ENCODE data around the gene LTBP4. TPM values are rescaled to one million over a fixed set of nuclear protein-coding genes. Genes with fewer than 3 reads are reported as not detected.

Gene LTBP4
- total RNA-seq, 2 donors from 2014 or later, result 200 to 265 TPM

DNA sequence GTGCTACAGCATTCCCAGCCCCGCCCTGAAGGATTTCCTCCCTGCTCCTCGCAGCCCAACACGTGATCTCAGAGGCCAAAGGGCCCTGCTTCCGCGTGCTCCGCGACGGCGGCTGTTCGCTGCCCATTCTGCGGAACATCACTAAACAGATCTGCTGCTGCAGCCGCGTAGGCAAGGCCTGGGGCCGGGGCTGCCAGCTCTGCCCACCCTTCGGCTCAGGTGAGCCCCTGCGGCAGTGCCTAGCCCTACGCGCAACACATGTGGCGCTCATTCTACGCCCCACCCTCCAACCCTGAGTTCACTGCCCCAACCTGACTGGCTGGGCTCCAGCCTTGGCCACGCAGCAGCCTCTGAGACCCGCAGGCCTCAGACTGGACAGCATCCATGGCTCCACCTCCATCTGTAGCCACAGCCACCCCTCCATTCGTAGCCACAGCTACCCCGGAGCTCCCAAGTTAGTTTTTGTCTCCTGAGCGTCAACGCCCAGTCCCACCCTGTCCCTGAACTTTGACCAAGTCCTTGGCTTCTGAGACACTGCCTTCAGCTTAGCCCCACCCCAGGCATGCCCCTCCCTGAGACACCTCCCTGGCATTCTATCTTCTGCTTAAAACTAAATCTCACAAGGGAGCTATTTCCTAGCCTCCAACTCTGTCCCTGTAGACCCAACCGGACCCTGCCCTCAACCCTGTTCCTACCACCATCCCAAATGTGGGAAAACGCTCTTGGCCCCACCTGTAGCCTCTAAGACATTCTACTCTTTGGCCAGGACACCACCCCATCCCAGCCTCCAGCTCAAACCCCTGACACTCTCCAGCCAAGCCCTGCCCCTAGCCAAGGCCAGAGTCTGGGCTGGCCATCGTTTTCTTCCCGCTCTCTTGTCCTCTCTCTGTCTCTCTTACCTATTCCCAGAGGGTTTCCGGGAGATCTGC is 6.4 kb downstream of the LTBP4 start:
- intact Hi-C loops (cut with DNase I), result loop anchor here in 1 of 2 donors (5.0 kb wide), 1 partner anchor 35 kb away; no protein-coding TSS in a partner anchor
- DNase-seq (ENCODE audit: low spot score), result peak; percentile 83

DNA sequence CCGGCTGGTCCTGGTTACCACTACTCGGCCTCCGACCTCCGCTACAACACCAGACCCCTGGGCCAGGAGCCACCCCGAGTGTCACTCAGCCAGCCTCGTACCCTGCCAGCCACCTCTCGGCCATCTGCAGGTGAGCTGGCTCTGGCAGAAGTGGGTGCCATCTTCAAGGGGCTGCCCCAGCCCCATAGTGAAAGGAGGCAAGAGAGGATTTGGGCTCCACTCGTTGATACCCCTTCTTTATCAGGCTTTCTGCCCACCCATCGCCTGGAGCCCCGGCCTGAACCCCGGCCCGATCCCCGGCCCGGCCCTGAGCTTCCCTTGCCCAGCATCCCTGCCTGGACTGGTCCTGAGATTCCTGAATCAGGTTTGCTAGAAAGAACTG is 7.1 kb downstream of the LTBP4 start:
- DNase-seq (ENCODE audit: low spot score), result peak; percentile 62
- intact Hi-C loops (cut with DNase I), result loop anchor here in 1 of 2 donors (5.0 kb wide), 1 partner anchor 34 kb away; no protein-coding TSS in a partner anchor

DNA sequence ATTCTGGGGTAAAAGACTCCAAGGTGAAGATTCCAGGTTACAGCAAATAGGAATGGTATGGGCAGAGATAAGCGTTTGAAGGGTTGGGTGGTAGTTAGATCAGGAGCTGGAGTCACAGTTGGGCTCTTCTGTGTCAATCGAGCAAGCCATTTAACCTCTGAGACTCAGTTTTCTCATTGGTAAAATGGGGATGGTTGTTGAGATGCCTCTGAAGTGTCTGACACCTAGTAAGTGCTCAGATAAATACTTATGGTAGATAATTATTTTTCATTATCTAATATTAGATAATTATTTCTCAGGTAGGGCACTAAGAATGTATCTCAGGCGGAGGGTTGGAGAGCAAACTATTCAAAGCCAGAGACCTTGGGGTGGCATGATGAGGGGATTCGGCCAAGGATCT is 7.8 kb downstream of the LTBP4 start:
- no peak for DNase-seq (ENCODE audit: low spot score)
- intact Hi-C loops (cut with DNase I), result loop anchor here in 1 of 2 donors (5.0 kb wide), 1 partner anchor 33 kb away; no protein-coding TSS in a partner anchor

DNA sequence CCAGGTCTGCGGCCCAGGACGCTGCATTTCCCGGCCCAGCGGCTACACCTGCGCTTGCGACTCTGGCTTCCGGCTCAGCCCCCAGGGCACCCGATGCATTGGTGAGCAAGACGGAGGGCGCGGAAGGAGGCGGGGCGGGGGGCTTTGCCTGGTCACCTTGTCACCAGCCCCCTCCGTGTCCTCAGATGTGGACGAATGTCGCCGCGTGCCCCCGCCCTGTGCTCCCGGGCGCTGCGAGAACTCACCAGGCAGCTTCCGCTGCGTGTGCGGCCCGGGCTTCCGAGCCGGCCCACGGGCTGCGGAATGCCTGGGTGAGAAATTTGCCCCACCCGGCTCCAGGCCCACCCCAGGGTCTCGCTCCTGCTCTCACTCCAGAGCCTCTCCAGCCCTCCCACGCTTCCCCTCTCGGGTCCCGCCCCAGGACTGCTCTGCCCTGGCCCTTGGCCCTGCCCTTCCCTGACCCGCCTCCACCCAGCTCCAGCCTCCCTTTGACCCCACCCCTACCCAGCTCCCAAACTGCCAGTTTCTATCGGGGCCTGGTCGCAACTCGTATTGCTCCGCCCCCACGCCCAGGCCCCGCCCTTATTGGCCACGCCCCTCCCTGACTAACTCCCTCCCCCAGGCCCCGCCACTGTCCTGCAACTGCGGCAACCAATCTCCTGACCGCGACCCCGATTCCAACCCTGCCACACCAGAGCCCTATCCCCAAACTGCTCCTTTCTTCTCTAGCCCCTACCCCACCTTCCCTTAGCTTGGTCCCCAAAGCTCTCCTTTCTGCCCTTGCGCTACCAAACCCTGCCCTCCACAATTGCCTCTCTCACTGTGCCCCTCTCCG is 8.6 kb downstream of the LTBP4 start:
- peak; percentile 97 for DNase-seq (ENCODE audit: low spot score)
- intact Hi-C loops (cut with DNase I), result loop anchor here in 1 of 2 donors (5.0 kb wide), 1 partner anchor 33 kb away; no protein-coding TSS in a partner anchor

DNA sequence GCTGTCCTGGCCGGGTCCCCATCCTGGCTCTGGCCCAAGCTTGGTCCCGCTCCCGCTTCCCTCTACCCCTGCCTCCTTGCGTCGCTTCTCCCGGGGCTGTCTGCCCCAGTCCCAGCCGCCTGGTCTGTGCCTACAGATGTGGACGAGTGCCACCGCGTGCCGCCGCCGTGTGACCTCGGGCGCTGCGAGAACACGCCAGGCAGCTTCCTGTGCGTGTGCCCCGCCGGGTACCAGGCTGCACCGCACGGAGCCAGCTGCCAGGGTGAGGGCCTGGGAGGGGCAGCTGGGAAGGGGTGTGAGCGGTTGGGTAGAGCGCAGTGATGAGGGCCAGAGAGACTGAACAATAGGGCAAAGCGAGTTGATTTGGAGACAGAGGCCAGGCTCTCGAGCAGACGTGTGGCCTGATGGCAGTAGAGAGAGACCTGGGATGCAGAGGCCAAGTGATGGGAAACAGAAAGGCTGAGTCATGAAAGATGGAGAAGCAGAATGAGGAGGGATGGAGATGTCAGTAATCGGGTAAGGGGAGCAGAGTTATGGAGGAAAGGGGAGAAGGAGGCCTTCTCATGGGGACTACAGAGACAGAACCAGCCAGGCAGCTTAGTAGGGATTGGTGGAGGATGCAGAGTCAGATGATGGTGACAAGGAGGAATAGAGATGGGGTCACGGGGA is 9.4 kb downstream of the LTBP4 start:
- peak; percentile 91 for DNase-seq (ENCODE audit: low spot score)
- intact Hi-C loops (cut with DNase I), result no loop called here

DNA sequence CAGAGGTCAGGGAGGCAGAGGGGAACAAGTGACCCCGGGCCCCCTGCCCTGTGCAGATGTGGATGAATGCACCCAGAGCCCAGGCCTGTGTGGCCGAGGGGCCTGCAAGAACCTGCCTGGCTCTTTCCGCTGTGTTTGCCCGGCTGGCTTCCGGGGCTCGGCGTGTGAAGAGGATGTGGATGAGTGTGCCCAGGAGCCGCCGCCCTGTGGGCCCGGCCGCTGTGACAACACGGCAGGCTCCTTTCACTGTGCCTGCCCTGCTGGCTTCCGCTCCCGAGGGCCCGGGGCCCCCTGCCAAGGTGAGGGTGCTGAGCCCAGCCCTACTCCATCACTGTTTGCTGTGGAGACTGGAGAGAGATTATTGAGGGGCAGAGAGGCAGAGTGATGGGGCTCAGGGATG is 9.9 kb downstream of the LTBP4 start:
- intact Hi-C loops (cut with DNase I), result no loop called here
- peak; percentile 76 for DNase-seq (ENCODE audit: low spot score)

DNA sequence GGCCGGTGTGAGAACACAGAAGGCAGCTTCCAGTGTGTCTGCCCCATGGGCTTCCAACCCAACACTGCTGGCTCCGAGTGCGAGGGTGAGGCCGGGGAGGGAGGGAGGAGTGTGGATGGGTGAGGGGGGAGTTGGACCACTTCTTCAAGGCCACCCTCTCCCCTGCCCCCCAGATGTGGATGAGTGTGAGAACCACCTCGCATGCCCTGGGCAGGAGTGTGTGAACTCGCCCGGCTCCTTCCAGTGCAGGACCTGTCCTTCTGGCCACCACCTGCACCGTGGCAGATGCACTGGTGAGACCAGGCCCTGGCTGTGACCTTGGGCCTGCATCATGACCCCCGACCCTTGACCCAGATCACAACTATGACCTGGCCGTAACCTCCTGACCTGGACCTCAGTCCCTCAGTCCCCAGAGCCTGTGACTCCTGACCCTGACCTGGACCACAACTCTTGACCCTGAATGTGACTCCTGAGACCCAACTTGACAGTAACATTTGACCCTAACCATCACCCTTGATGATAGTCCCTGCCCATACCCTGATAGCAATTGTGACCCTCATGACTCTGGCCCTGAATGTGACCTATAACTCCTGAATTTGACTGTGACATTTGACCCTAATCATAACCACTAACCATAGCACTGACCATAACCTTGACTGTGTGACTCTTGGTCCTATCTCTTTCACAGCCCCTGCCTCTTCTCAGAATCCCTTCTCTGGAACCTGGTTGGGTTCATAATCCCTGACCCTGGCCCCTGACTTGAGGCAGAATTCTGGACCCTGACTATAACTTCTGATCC is 10.9 kb downstream of the LTBP4 start:
- DNase-seq (ENCODE audit: low spot score), result peak; percentile 70
- intact Hi-C loops (cut with DNase I), result no loop called here

DNA sequence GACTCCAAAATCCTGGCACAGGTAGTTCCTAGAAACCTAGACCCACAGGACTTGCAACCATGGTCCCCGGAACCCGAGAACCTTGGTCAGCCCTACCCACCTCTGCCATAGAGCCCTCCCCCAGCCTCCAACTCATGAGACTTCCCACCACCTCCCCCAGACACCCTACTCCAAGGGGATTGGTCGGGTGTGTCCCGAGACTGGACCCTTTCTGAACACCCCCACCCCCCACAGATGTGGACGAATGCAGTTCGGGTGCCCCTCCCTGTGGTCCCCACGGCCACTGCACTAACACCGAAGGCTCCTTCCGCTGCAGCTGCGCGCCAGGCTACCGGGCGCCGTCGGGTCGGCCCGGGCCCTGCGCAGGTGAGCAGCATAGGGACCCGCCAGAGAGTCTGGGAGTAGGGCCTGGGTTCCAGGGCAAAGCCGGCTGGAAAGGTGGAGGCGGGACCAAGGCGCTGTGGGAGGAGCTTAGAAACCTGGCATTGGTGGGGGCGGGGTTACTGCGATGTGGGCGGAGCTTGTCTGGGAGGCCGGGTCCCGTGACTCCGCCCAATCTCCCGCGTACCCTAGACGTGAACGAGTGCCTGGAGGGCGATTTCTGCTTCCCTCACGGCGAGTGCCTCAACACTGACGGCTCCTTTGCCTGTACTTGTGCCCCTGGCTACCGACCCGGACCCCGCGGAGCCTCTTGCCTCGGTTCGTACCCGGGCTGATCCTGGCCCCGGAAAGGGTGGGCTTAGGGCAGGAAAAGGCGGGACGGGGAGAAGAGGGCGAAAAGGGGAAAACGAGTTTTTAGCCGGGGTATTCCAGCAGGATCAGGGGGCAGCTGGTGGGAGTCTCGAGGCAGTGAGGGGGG is 11.9 kb downstream of the LTBP4 start:
- intact Hi-C loops (cut with DNase I), result no loop called here
- DNase-seq (ENCODE audit: low spot score), result peak; percentile 92

DNA sequence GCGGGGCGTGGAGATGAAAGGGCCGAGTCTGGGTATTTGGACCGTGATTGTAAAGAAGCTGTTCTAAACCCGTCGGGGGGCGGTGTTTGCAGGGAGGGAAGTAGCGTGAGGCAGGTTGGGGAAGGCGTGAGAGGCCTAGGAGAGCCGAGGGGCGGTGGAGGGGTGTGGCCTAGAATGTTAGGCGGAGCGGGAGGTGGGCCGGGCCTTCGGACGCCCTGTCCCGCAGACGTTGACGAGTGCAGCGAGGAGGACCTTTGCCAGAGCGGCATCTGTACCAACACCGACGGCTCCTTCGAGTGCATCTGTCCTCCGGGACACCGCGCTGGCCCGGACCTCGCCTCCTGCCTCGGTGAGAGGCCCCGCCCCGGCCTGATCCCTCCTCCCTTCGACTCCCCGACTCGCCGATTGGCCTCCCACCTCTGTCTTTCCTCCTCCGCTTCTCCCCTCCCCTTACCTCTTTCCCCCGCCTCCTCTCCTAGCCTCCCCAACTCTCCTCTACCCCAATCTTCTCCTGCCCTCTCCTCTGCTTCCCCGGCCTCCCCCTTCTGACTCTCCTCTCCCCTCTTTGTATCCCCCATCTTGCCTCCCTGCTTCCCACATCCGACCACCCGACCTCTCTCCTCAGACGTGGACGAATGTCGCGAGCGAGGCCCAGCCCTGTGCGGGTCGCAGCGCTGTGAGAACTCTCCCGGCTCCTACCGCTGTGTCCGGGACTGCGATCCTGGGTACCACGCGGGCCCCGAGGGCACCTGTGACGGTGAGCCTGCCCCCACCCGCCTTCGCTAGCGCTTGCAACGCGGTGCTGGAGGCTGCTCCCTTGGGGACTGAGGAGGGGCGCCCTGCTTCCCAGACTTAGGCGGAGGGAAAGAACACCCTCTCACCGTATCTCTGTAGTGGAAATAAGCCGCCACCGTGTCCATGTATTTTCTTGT is 12.8 kb downstream of the LTBP4 start:
- peak; percentile 95 for DNase-seq (ENCODE audit: low spot score)
- intact Hi-C loops (cut with DNase I), result no loop called here

DNA sequence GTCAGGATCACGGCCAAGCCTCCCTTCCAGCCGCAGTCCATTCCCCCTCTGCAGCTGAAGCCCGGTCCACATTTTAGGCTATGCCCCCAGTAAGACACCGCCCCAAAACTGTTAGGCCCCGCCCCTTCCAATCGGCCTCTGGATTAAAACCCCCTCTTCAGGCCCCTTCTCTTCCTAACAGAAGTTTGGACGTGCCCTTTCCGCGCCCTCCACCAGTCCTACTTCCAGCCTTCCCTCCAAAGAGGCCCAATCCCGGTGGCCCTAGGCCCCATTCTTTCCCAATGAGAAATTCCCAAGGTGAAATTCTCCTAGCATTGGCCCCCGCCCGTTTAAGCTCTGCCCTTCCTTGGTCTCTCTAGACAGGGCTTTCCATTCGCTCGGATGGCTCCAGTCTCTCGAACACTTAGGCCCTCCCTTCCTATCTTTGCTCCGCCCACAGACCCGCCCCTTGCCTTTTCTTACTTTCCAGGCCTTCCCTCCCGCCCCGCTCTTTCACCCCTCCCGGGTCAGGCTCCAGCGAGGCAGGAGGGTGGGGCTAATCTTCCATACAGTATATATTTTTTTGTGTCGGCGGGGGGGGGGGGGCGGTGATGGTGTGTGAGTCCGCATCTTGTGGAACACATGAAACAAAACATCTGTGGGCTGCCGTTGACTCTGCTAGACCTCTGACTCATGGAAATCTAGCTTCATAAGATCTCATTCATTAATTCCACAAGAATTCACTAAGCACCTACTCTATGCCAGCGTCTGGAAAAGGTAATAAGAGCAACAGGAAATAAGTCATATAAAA is 13.6 kb downstream of the LTBP4 start:
- peak; percentile 94 for DNase-seq (ENCODE audit: low spot score)
- intact Hi-C loops (cut with DNase I), result no loop called here

DNA sequence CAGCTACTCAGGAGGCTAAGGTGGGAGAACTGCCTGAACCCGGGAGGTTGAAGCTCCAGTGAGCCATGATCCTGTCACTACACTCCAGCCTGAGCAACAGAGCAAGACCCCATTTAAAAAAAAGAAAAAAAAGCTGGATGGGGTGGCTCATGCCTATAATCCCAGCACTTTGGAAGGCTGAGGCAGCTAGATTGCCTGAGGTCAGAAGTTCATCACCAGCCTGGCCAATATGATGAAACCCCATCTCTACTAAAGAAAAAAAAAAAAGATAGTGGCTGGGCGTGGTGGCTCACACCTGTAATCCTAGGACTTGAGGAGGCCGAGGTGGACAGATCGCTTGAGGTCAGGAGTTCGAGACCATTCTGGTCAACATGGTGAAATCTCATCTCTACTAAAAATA is 15.0 kb downstream of the LTBP4 start:
- intact Hi-C loops (cut with DNase I), result no loop called here
- DNase-seq (ENCODE audit: low spot score), result no peak

DNA sequence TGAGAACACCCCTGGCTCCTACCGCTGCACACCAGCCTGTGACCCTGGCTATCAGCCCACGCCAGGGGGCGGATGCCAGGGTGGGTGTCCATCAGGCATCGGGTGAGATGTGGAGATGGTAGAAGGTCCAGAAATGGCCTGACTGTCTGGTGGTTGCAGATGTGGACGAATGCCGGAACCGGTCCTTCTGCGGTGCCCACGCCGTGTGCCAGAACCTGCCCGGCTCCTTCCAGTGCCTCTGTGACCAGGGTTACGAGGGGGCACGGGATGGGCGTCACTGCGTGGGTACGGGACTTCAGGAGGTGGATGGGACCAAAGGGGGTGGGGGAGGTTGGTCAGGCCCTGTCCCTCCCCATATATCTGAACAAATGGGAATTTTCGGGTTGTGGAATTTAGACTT is 15.8 kb downstream of the LTBP4 start:
- no peak for DNase-seq (ENCODE audit: low spot score)
- intact Hi-C loops (cut with DNase I), result no loop called here

DNA sequence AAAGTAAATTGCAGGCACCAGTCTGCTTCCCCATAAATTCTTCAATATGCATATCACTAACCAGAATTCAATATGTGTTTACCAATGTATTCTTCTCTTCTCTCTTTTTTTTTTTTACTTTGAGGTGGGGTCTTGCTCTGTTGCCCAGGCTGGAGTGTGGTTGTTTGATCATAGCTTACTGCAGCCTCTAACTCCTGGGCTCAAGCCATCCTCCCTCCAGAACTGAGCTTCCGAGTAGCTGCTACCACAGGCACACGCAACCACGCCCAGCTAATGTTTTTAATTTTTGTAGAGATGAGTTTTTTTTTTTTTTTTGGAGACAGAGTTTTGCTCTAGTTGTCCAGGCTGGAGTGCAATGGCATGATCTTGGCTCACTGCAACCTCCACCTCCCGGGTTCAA is 16.8 kb downstream of the LTBP4 start:
- intact Hi-C loops (cut with DNase I), result no loop called here
- no peak for DNase-seq (ENCODE audit: low spot score)

DNA sequence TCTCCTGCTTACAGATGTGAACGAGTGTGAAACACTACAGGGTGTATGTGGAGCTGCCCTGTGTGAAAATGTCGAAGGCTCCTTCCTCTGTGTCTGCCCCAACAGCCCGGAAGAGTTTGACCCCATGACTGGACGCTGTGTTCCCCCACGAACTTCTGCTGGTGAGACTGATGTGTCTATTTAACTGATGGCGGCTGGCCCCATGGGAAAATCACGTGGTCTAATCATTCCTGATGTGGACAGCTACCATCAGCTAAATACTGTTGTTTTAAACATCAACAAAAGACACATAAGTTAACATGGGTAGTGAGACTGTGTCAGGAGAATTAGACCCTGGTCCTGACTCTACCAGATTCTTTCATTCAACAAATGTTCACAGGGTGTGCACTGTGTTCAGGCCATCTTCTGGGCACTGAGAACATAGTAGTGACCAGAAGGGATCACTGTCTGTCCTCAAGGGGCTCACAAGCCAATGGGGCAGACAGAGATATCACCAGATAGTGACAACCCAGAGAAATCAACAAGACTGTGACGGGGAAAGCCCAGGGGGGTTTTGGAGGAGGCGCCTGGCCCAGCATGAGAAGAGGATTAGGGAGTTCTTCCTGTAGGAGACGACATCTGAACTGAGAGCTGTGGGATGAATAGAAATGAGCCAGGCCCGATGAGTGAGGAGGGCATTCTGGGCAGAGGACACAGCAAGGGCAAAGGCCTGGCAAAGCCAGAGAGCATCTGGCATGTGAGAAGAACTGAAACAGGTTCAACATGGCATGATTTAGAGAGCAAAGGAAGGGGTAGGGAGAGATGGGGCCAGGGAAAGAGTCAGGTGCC is 18.4 kb downstream of the LTBP4 start:
- intact Hi-C loops (cut with DNase I), result loop anchor here in 1 of 2 donors (10.0 kb wide), 1 partner anchor 305 kb away; no protein-coding TSS in a partner anchor
- no peak for DNase-seq (ENCODE audit: low spot score)

DNA sequence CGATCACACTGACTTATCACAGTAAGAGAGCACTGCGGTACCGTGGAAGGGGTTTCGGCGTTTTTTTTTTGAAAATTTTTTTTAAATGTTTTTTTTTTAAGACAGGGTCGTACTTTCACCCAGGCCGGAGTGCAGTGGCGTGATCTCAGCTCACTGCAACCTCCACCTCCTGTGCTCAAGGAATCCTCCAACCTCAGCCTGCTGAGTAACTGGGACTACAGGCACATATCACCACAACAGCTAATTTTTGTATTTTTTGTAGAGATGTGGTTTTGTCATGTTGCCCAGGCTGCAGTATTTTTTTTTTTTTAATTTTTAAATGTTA is 19.0 kb downstream of the LTBP4 start:
- intact Hi-C loops (cut with DNase I), result loop anchor here in 1 of 2 donors (10.0 kb wide), 1 partner anchor 305 kb away; no protein-coding TSS in a partner anchor
- DNase-seq (ENCODE audit: low spot score), result no peak
